Measurements from ENCODE around the gene DUSP6. TPM values are rescaled to one million over a fixed set of nuclear protein-coding genes. Genes with fewer than 3 reads are reported as not detected.

DUSP6 gene
- total RNA-seq, 1 donor from 2014 or later, result 65.0 TPM

DNA sequence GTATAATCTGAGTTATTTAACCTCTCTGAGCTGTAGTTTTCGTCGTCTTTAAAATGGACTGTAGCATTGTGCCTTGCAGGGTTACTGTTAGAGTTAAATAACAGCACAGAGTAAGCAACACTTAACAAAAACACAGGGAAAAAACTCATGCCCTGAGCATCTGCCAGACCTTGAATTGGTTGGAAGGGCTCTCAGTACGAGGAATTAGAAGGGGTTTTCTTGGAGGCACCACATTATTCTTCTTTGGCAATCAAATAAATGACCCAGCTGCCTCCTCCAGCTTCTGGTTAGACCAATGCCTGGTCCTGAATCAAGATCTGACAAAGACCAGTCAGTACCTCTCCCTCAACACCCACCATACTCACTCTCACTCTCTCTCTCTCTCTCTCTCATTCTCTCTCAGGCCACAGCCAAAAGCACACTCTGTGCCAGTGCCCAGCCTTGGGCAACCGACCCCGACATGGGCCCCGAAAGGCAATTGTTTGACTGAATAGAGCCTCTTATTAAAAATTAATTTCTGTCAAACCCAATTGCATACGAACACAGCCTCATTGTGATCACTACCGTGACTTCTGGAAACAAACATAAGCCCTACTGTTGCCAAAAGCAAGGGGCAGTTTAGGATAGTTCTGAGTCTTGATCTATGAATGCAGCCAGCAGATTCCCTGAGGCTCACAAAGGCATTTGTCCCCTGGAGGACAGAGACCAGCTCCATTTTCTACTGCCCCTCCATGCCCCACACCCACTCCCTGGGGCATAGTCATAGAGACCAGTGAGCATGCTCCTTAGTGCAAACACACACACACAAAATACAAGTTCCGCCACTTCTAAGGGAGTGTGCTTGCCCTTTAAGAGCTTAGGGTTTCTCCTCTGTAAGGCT, 23.9 kb downstream of the DUSP6 start:
- DNase-seq, result no peak

DNA sequence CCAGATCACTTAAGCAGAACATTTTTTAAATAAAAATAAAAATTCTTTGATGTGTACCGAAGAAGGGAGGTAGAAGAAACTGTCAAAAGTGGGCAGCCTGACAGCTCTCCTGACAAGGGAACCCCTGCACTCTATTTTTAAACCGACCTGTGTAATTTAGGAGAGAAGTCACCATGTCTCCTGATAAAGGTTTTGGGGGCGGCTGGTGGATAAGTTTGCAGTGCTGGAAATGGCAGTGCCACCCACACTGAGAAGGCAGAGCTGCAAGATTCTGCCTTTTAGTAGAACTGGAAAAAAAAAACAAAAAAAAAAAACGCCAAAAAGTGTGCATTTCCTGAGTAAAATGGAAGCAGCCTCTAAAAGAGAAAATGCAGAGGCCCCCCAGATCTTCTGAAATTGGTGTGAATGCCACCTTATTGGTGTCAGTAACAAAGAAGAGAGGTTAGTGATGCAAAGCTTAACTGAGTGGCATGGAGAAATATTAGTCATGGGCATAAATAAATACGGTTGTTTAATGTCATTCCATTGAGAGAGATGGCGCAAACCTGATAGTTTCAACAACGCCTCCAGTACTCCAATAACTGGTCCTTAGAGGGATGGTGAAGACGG, 24.7 kb downstream of the DUSP6 start:
- DNase-seq, result no peak

GRCh38 chr12:89326239-89327040, 25.9 kb downstream of the DUSP6 start:
- DNase-seq, result no peak

DNA sequence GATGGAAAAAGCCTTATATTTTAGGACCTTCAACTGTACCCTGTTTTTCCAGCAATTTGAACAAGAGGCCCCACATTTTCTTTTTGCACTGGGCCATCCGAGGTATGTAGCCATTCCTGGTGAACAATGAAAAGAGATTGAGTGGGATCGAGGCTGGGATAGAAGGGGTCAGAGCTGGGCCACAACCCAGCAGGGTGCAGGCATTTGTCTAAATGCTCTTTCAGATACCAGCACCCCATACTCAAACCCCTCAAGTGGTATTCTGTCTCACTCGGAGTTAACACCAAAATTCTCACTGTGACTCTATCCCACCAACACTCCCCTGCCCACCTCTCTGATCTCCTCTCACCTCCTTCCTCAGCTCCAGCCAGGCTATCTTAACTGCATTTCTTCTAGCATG, 26.8 kb downstream of the DUSP6 start:
- no peak for DNase-seq

- no peak for DNase-seq
These were observed 27.9 kb downstream of the DUSP6 start for GRCh38 chr12:89324437-89324836.

DNA sequence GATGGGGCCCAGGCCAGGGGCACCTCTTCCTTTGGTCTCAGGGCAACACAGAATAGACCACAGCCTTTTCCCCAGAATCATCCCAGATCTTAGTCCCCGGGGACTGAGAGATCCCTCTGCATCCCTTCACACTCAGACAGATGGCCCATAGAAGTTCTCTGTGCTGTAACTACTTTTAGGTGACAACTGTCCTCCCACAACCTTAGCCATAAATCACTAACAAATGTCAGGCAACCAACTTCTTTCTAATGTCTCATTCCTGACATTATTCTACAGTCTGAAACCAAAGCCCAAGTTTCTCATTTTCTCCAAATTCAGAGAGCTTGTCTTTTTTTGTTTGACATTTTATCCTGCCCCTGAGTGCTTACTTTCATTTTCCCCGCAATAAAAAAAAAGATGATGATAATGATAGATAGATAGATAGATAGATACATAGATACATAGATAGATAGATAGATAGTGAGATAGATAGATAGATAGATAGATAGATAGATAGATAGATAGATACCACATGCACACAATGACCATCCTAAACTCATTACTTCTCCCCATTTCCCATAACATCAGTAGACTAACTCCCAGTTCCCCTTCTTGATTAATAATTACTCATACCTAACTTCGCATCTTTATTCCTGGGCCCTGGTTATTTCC, 28.6 kb downstream of the DUSP6 start:
- no peak for DNase-seq

DNA sequence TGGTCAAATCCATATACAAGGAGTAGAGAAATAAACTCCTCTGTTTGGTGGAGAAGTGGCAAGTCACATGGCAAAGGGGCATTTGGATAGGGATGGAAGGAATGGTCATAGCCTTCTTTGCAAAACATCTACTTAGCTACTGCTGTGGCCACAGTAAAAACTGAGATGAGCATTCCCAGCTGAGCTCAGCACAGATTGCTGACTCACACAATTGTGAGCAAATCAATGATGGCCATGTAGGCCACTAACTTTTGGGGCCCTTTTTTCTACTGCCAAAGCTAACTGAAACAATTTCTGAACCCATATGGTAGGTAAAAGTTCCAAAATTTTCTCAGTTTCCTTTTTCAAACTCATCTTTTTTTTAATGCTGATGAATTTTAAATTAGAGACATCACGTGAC, 31.6 kb downstream of the DUSP6 start:
- no peak for DNase-seq

DNA sequence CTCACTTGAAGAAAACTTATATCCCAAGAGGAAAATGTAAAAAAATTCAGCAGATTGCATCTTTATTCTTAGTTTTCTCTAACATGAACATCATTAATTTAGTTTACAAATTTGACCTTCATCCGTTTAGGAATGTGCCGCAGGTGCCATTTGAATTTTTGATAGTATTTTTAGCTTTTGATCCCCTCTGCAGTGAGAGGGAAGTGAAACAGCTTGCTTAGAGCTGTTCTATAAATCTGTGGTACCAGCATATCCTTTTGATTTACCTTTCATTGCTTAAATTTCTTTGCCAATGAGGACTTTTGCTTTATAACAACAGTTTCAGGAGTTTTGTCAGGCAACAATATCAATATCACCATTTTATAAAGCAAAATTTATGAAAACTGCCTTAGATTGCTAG, 32.7 kb downstream of the DUSP6 start:
- DNase-seq, result no peak

DNA sequence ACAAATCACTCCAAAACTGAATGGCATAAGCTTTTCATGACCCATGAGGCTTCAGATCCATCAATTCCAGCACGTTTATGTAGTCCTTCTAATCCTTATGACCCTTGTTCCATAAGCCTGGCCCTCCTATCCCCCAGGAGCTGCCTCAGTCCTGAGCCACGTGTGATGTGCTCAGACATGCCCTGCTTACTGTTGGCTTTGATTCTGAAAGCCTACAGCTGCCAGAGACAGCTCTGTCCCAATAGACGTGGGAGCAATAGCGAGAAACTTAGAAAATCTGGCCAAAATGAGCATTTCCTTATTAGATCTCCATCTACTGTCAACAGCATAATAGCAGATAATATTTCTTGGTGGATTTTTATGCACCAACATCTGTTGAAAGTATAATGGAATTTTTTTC, 33.2 kb downstream of the DUSP6 start:
- peak; percentile 30 for DNase-seq

DNA sequence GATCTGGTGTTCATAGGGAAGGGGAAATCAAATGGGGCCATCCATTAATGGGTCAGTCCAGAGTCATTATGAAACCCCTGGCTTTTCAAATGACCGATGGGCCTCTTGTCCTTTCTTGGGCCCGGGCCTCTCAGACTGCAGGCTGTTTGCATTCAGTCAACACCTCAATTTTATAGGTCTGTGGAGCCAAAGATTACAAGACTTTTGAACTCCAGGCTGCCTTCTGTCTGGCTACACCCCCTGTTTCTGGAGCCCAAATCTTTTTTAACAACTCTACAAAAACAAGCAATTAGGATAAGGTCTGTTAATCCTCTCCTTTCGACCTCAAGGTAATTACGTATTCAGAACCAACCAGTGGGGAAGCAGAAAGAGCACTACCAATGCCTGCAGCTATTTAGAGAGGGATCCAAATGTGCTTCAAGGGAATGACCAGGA, 35.6 kb downstream of the DUSP6 start:
- DNase-seq, result no peak

DNA sequence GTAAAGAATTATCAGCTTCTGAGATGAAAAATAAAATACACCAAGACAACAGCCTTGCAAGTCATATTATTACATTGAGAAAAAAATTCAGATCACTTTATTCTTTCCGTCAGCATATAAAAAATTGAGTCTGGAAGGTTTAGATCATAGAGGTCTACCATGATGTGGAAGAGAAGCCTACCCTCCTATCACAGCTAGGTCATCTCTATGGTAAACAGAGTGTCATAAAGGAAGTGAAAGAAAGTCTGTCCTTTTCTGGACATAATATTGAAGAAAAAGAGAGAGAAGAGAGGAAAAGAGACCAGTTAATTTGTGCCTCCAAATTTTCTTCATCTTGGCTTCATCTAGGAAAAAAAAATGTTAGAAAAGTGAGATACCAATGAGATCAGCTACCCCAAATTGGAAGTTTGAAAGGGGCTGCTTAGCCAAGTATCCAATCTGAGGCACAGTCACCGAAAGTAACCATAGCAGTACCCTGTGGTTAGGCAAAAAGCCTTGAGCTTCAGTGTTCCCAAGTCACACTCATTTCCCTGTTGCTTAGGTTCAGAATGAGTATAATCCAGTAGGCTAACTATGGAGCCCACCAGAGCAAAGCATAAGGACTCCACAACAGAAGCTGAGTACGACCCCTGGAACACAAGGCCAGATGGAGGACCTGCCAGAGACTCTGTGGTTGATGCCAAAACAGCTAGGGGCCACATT, 38.1 kb downstream of the DUSP6 start:
- DNase-seq, result no peak

GRCh38 chr12:89311703-89312293, 40.5 kb downstream of the DUSP6 start:
- DNase-seq, result no peak

GRCh38 chr12:89309815-89310214, 42.5 kb downstream of the DUSP6 start:
- no peak for DNase-seq

DNA sequence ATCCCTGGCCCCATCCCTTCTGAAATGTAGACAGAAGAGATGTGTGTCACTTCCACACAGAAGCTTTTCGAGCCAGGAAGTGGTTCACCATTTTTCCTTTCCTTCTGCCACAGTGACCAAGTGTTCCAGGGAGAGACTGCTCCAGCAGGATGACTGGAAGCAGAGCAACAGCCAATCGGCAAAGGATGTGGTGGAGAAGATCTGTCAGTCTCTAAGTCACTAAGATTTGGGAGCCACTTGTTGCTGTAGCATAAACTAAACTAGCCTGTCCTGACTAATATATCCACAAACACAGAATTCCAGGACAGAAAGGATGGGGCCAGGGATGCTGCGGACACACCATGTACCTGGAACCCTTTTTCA, 42.9 kb downstream of the DUSP6 start:
- DNase-seq, result no peak

- DNase-seq, result no peak
These were observed 44.6 kb downstream of the DUSP6 start for GRCh38 chr12:89307474-89308253.

GRCh38 chr12:89306827-89307473, 45.4 kb downstream of the DUSP6 start:
- DNase-seq, result no peak

DNA sequence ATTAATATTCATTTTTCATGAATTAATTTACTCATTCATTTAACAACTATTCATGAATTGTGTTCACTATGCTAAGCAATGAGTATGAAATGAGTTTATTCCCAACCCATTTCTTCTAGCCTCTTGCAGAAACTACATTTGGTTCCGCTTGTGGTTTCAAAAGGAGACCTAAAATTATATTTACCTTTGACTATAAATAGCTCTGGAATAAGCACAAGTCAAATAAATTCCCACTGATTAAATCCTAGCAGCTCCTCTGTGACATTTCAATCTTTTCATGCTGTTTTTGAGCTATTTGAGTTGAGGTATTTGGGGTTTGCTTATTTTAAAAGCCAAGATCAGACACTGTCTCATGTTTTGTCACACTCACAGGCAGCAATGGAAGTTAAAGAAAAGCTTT, 46.9 kb downstream of the DUSP6 start:
- no peak for DNase-seq

GRCh38 chr12:89299931-89300330, 52.4 kb downstream of the DUSP6 start:
- no peak for DNase-seq

GRCh38 chr12:89299417-89299816, 52.9 kb downstream of the DUSP6 start:
- DNase-seq, result no peak
